ENCODE measurements around the gene PATZ1. TPM values are rescaled to one million over a fixed set of nuclear protein-coding genes. Genes with fewer than 3 reads are reported as not detected.
A peak's percentile ranks its signal among the peaks of the same experiment; 100 is the strongest.

PATZ1 gene
- total and polyA plus RNA-seq, 2 of the 4 experiments (the other 2 are of a cell fraction): 6.5 to 10.5 TPM

DNA sequence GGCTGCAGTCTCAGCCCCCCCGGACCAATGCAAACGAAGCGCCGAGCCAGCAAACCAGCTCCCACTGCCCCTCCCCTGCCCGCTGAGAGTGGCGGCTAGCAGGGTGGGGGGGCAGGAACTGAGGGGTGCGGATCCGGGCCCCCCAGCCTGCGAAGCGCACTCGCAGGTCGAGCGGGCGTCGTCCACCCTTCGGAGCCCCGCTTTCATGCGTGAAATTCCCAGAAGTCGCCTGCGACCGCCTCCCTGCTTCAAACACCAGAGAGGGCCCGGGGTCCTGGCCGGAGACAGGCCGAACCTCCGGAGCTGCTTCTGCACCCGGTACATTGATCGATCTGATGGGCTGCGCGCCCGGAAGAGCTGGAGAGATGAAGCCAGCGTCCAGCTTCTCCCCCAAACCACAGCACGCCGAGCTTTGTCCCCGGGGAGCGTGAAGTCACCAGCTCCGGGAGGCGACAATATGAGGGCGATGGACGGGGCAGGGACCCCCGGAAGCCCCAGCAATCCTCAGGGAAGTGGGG is 646 bp upstream of the PATZ1 start:
- Histone ChIP-seq H3K4ac (ENCODE audit: low read depth, low read length) (peak overlapping the region; percentile 75), H4K20me1 (ENCODE audit: insufficient read depth, low read length) (peaks cover 39% of the 10 kb centered on the region), H2BK5ac (ENCODE audit: low read depth, low read length, poor library complexity, severe bottlenecking) (peak overlapping the region; percentile 6), H3K23ac (ENCODE audit: low read depth, low read length) (peak overlapping the region; percentile 35; the same call in 1 of the 2 replicates), H2BK15ac (ENCODE audit: low read depth, low read length) (no peak overlapping the region), H3K36me3 (ENCODE audit: control insufficient read depth, insufficient read depth, low read length) (peaks cover 23% of the 10 kb centered on the region), H3K18ac (ENCODE audit: low read depth, low read length) (peak overlapping the region; percentile 53; the same call in 1 of the 2 replicates), H3K79me1 (ENCODE audit: low read depth in 1 of 2, low read length in 2 of 2) (peaks cover 20 to 50% of the 10 kb centered on the region in 2 experiments; a peak in 3 of 4 replicates), H4K91ac (ENCODE audit: insufficient read depth, low read depth, low read length) (peak overlapping the region; percentile 66), H3K4me2 (ENCODE audit: low read depth, low read length) (peak overlapping the region; percentile 85), H3K27me3 (ENCODE audit: control insufficient read depth, insufficient read depth, low read length) (peaks cover under 1% of the 10 kb centered on the region; the same call in 1 of the 2 replicates), H2AFZ (replicated peaks; ENCODE audit: low read length, poor library complexity) (peak overlapping the region; percentile 90), H4K8ac (ENCODE audit: low read depth in 2 of 2, low read length in 2 of 2) (peak overlapping the region; percentile 92 to 94), H3K14ac (replicated peaks; ENCODE audit: low read depth, low read length) (peak overlapping the region; percentile 48), H3K4me3 (ENCODE audit: insufficient read depth, low read depth, low read length) (peak overlapping the region; percentile 50), H2AK5ac (ENCODE audit: low read depth, low read length) (peak overlapping the region; percentile 81), H3K56ac (ENCODE audit: extremely low read depth, insufficient read depth, low read length) (peak overlapping the region; percentile 43; the same call in 1 of the 2 replicates), H3K9me3 (ENCODE audit: control insufficient read depth, insufficient read depth, low read length) (no peaks in the 10 kb centered on the region), H3K4me1 (ENCODE audit: control insufficient read depth, insufficient read depth, low read length) (peaks cover 27% of the 10 kb centered on the region), H3K9ac (ENCODE audit: low read depth, low read length) (peak overlapping the region; percentile 77), H2BK20ac (ENCODE audit: low read depth, low read length) (no peak overlapping the region), H3K27ac (ENCODE audit: insufficient read depth, low read length) (peak overlapping the region; percentile 88), H2BK120ac (ENCODE audit: low read depth, low read length) (peak overlapping the region; percentile 24; the same call in 1 of the 2 replicates), H4K5ac (ENCODE audit: low read depth, low read length) (peak overlapping the region; percentile 68), H2AK9ac (replicated peaks; ENCODE audit: low read depth, low read length, poor library complexity) (peak overlapping the region; percentile 90), H3K9me1 (ENCODE audit: insufficient read depth, low read length) (peaks cover 28% of the 10 kb centered on the region)
- WGBS, 2 experiments (ENCODE audit: extremely low coverage in 2 of 2, insufficient read length in 1 of 2): 2% methylated on average over 21 of the region's 40 CpGs; no CpG with 5 or more reads in 1 of the 2 experiments
- dilution Hi-C loops (cut with HindIII; ENCODE audit: low sequenced_read_pairs, unreplicated experiment): no loop called here
- no TSS peak for BruUV-seq (replicated peaks)
- in situ Hi-C loops (cut with MboI; ENCODE audit: low sequenced_read_pairs): loop anchor here (5.0 to 10.0 kb wide), 2 partner anchors 51 to 62 kb away; partner anchors contain the start of gene DRG1
- ChIA-PET CTCF (interaction anchor here (0.6 to 1.2 kb wide), 3 partner anchors 9 to 923 kb away, joined by 3 read pairs; no protein-coding TSS in a partner anchor), POLR2A (ENCODE audit: unreplicated experiment) (no interaction called here)
- intact Hi-C loops (cut with micrococcal nuclease): loop anchor here (1.0 to 5.0 kb wide), 2 partner anchors 53 to 286 kb away; partner anchors contain the start of gene DRG1
- DNase-seq (peak; percentile 33), ATAC-seq (ENCODE audit: low read depth) (peak; percentile 13)
- TF ChIP-seq BHLHE40 (IDR thresholded peaks at IDR 0.05; ENCODE audit: low read depth, low read length) (no peak), NFE2L2 (IDR thresholded peaks at IDR 0.05; ENCODE audit: low read depth, low read length) (no peak), CHD1 (IDR thresholded peaks at IDR 0.05; ENCODE audit: low read depth, low read length) (no peak), SMC3 (IDR thresholded peaks at IDR 0.05; ENCODE audit: low read depth, low read length) (no peak), FOS (IDR thresholded peaks at IDR 0.05; ENCODE audit: low read depth, low read length) (no peak), MAZ (IDR thresholded peaks at IDR 0.05; ENCODE audit: borderline replicate concordance, low read depth, low read length) (no peak), MXI1 (IDR thresholded peaks at IDR 0.05; ENCODE audit: borderline replicate concordance, low read depth, low read length) (no peak), POLR2A (IDR thresholded peaks at IDR 0.05; ENCODE audit: low read depth, low read length) (no peak), RFX5 (IDR thresholded peaks at IDR 0.05; ENCODE audit: low read depth, low read length) (no peak), RAD21 (IDR thresholded peaks at IDR 0.05; ENCODE audit: low read length) (no peak), CEBPB (IDR thresholded peaks at IDR 0.05; ENCODE audit: low read depth, low read length) (no peak), RCOR1 (IDR thresholded peaks at IDR 0.05; ENCODE audit: insufficient replicate concordance, low read length) (no peak)
- TF ChIP-seq, protein P1, sequence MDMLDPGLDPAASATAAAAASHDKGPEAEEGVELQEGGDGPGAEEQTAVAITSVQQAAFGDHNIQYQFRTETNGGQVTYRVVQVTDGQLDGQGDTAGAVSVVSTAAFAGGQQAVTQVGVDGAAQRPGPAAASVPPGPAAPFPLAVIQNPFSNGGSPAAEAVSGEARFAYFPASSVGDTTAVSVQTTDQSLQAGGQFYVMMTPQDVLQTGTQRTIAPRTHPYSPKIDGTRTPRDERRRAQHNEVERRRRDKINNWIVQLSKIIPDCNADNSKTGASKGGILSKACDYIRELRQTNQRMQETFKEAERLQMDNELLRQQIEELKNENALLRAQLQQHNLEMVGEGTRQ (IDR thresholded peaks at IDR 0.05; ENCODE audit: low read depth, low read length): no peak
- TF ChIP-seq, protein P2, sequence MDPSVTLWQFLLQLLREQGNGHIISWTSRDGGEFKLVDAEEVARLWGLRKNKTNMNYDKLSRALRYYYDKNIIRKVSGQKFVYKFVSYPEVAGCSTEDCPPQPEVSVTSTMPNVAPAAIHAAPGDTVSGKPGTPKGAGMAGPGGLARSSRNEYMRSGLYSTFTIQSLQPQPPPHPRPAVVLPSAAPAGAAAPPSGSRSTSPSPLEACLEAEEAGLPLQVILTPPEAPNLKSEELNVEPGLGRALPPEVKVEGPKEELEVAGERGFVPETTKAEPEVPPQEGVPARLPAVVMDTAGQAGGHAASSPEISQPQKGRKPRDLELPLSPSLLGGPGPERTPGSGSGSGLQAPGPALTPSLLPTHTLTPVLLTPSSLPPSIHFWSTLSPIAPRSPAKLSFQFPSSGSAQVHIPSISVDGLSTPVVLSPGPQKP (IDR thresholded peaks at IDR 0.05; ENCODE audit: borderline replicate concordance, low read depth, low read length): no peak
- TF ChIP-seq, protein P3, sequence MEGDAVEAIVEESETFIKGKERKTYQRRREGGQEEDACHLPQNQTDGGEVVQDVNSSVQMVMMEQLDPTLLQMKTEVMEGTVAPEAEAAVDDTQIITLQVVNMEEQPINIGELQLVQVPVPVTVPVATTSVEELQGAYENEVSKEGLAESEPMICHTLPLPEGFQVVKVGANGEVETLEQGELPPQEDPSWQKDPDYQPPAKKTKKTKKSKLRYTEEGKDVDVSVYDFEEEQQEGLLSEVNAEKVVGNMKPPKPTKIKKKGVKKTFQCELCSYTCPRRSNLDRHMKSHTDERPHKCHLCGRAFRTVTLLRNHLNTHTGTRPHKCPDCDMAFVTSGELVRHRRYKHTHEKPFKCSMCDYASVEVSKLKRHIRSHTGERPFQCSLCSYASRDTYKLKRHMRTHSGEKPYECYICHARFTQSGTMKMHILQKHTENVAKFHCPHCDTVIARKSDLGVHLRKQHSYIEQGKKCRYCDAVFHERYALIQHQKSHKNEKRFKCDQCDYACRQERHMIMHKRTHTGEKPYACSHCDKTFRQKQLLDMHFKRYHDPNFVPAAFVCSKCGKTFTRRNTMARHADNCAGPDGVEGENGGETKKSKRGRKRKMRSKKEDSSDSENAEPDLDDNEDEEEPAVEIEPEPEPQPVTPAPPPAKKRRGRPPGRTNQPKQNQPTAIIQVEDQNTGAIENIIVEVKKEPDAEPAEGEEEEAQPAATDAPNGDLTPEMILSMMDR (conservative IDR thresholded peaks at IDR 0.05; ENCODE audit: low read depth, low read length): no peak

Data from IMR-90 (cell line).